H9 (cell line): Measurements from ENCODE around the gene C1orf115. TPM values are rescaled to one million over a fixed set of nuclear protein-coding genes. Genes with fewer than 3 reads are reported as not detected.
"Not testable (repeated sequence)": the region's sequence is repeated elsewhere in the genome, so short reads cannot be mapped to it uniquely, and the experiment has no call there.

Experiments used
- DNase-seq: peaks from one replicate; pipeline ENCODE4 v3.0.0-alpha.2; 2017
- H2AFZ ChIP-seq: one replicate; pipeline ENCODE4 v1.6.1; 2013; ENCODE audit warnings: mild to moderate bottlenecking, low read length, control low read depth, moderate library complexity
- H2AK5ac ChIP-seq: 2 replicates; pipeline ENCODE4 v1.6.1; 2013; ENCODE audit warnings: low read length, control low read depth, mixed read lengths; ENCODE audit not compliant: insufficient read length
- H2BK120ac ChIP-seq: one replicate; pipeline ENCODE4 v1.6.1; 2013; ENCODE audit warnings: low read depth, mild to moderate bottlenecking, low read length, control low read depth, inconsistent platforms; ENCODE audit not compliant: poor library complexity, severe bottlenecking
- H2BK12ac ChIP-seq: 2 replicates; pipeline ENCODE4 v1.6.1; 2013; ENCODE audit warnings: low read length, control low read depth, mixed read lengths, low read depth; ENCODE audit not compliant: insufficient read length
- H2BK15ac ChIP-seq: 2 replicates; pipeline ENCODE4 v1.6.1; 2013; ENCODE audit warnings: low read depth, low read length, control low read depth
- H2BK20ac ChIP-seq: one replicate; pipeline ENCODE4 v1.6.1; 2013; ENCODE audit warnings: low read depth, mild to moderate bottlenecking, low read length, control low read depth, inconsistent platforms; ENCODE audit not compliant: poor library complexity, severe bottlenecking
- H2BK5ac ChIP-seq: 2 replicates; pipeline ENCODE4 v1.6.1; 2013; ENCODE audit warnings: low read length, control low read depth, mixed read lengths; ENCODE audit not compliant: insufficient read length
- H3K14ac ChIP-seq: 2 replicates; pipeline ENCODE4 v1.6.1; 2013; ENCODE audit warnings: low read length, control low read depth; ENCODE audit not compliant: insufficient read depth
- H3K18ac ChIP-seq: 2 replicates; pipeline ENCODE4 v1.6.1; 2013; ENCODE audit warnings: low read depth, mild to moderate bottlenecking, mixed read lengths, low read length, control low read depth; ENCODE audit not compliant: insufficient read length
- H3K23ac ChIP-seq: 2 replicates; pipeline ENCODE4 v1.6.1; 2013; ENCODE audit warnings: low read length, control low read depth, mixed read lengths, low read depth; ENCODE audit not compliant: insufficient read length
- H3K23me2 ChIP-seq: 2 replicates; pipeline ENCODE4 v1.6.1; 2013; ENCODE audit warnings: low read depth, mild to moderate bottlenecking, mixed read lengths, low read length, control low read depth; ENCODE audit not compliant: insufficient read length, poor library complexity, severe bottlenecking
- H3K27ac ChIP-seq: 2 replicates; pipeline ENCODE4 v1.5.1; 2013; ENCODE audit warnings: low read length, control low read depth, mixed read lengths, low read depth; ENCODE audit not compliant: insufficient read length
- H3K27me3 ChIP-seq: 2 replicates; pipeline ENCODE4 v1.6.1; 2013; ENCODE audit warnings: low read length, control low read depth, inconsistent platforms; ENCODE audit not compliant: insufficient read depth
- H3K4ac ChIP-seq: 2 replicates; pipeline ENCODE4 v1.6.1; 2013; ENCODE audit warnings: low read depth, mild to moderate bottlenecking, control low read depth, inconsistent platforms, low read length, moderate library complexity
- H3K4me1 ChIP-seq: 2 replicates; pipeline ENCODE4 v1.6.1; 2013; ENCODE audit warnings: low read length, control low read depth, inconsistent platforms; ENCODE audit not compliant: insufficient read depth
- H3K4me2 ChIP-seq: 2 replicates; pipeline ENCODE4 v1.6.1; 2013; ENCODE audit warnings: low read length, control low read depth, mixed read lengths; ENCODE audit not compliant: insufficient read length, insufficient read depth
- H3K56ac ChIP-seq: 2 replicates; pipeline ENCODE4 v1.6.1; 2013; ENCODE audit warnings: low read depth, mild to moderate bottlenecking, mixed read lengths, low read length, control low read depth; ENCODE audit not compliant: insufficient read length
- H3K79me1 ChIP-seq: 2 replicates; pipeline ENCODE4 v1.6.1; 2013; ENCODE audit warnings: low read depth, mild to moderate bottlenecking, moderate library complexity, low read length, control low read depth, inconsistent platforms; ENCODE audit not compliant: insufficient read depth, poor library complexity, severe bottlenecking
- H3K79me2 ChIP-seq: 2 replicates; pipeline ENCODE4 v1.6.1; 2013; ENCODE audit warnings: low read length, control low read depth, inconsistent platforms; ENCODE audit not compliant: insufficient read depth
- H3K9ac ChIP-seq: 2 replicates; pipeline ENCODE4 v1.6.1; 2013; ENCODE audit warnings: low read length, control low read depth, mixed read lengths; ENCODE audit not compliant: insufficient read length; ENCODE audit errors: extremely low read depth
- H3K9me3 ChIP-seq: one replicate; pipeline ENCODE4 v1.6.1; 2013; ENCODE audit warnings: low read depth, low read length, inconsistent platforms; ENCODE audit not compliant: control insufficient read depth
- H3T11ph ChIP-seq: one replicate; pipeline ENCODE4 v1.6.1; 2013; ENCODE audit warnings: mild to moderate bottlenecking, low read length, control low read depth, inconsistent platforms
- H4K20me1 ChIP-seq: one replicate; pipeline ENCODE4 v1.6.1; 2013; ENCODE audit not compliant: control insufficient read depth, insufficient read length, insufficient read depth
- H4K5ac ChIP-seq: 2 replicates; pipeline ENCODE4 v1.6.1; 2013; ENCODE audit warnings: low read depth, mild to moderate bottlenecking, mixed read lengths, low read length, control low read depth; ENCODE audit not compliant: insufficient read length
- H4K8ac ChIP-seq: replicated peaks from 2 replicates; pipeline ENCODE4 v1.6.1; 2013; ENCODE audit warnings: low read length, control low read depth, mixed read lengths, low read depth; ENCODE audit not compliant: insufficient read length
- H4K91ac ChIP-seq: 2 replicates; pipeline ENCODE4 v1.6.1; 2013; ENCODE audit warnings: low read depth, mild to moderate bottlenecking, moderate library complexity, mixed read lengths, low read length, control low read depth; ENCODE audit not compliant: insufficient read length
- H3K27ac Mint-ChIP-seq, 3 experiments: 2 replicates in 2 of 3; 3 replicates in 1 of 3; pipeline ENCODE4 v1.8.0; 2020 to 2021; ENCODE audit warnings: mixed read lengths in 3 of 3, mild to moderate bottlenecking in 1 of 3, moderate library complexity in 1 of 3
- H3K27me3 Mint-ChIP-seq: 2 replicates; pipeline ENCODE4 v1.8.0; 2021; ENCODE audit warnings: low read depth, mild to moderate bottlenecking, moderate library complexity, mixed read lengths
- H3K36me3 Mint-ChIP-seq, 3 experiments: 2 replicates in 2 of 3; 3 replicates in 1 of 3; pipeline ENCODE4 v1.8.0; 2020 to 2021; ENCODE audit warnings: low read depth in 3 of 3, mixed read lengths in 3 of 3; ENCODE audit not compliant: insufficient read depth in 1 of 3
- H3K4me1 Mint-ChIP-seq, 2 experiments: 2 replicates each; pipeline ENCODE4 v1.8.0; 2020; ENCODE audit warnings: mixed read lengths in 2 of 2
- H3K4me3 Mint-ChIP-seq, 2 experiments: 2 replicates in 1 of 2; 3 replicates in 1 of 2; pipeline ENCODE4 v1.8.0; 2020 to 2021; ENCODE audit warnings: mild to moderate bottlenecking in 2 of 2, mixed read lengths in 2 of 2, moderate library complexity in 1 of 2
- H3K9me3 Mint-ChIP-seq, 2 experiments: 2 replicates in 1 of 2; 3 replicates in 1 of 2; pipeline ENCODE4 v1.8.0; 2020; ENCODE audit warnings: mild to moderate bottlenecking in 2 of 2, mixed read lengths in 2 of 2, moderate library complexity in 1 of 2
- CTCF ChIP-seq: fragments of 200-600 bp; sonication (generic); conservative IDR thresholded peaks from 3 replicates; pipeline ENCODE4 v1.8.0; 2021; ENCODE audit warnings: antibody characterized with exemption, mild to moderate bottlenecking
- WGBS: extraction: QIAGEN DNeasy Blood & Tissue Kit; methylation state at CpG from one replicate; pipeline ENCODE4 v1.1.7; 2013; ENCODE audit warnings: missing lambda C conversion rate, low lambda C conversion rate, mixed read lengths; ENCODE audit not compliant: insufficient read length; ENCODE audit errors: extremely low coverage; 5-methylcytosine and 5-hydroxymethylcytosine counted together
- total RNA-seq: library from RNA; stranded (reverse); gene quantifications from 2 replicates; pipeline ENCODE4 v1.2.1, GENCODE V29; 2021

The C1orf115 gene
- total RNA-seq, 1 experiment from 2014 or later, result 6.0 TPM

DNA sequence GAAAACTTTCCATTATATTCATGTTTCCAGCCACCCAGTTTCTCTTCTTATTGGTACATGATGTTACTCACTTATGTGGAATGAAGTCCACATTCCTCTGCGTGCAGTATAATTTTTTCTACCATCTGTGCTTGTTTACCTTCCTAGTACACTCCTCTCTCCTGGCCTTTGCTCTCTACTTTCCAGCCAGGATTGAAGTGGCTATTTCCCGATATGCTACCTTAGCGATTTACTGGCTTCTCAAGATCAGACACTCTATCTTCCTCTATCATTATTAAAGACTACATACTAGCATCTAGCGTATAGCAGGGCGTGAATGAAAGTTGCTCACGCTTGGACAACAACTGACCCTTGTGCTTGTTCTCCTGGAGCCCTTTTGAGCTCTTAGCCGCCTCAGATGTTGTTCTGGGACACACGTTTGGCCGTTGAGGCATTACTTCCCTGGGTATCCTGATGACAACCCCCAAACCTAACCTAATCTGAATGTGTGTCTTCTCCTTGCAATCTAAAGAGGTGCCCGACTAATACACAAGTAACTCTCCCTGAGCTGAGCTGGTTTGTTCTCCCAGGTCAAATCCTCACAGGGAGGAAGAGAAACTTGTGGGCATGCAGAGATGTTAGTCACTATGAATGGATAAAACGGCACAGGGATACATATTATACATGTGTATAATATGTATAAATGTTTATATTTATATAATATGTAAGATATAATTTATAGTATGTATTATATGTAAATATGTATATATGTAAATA lies 44.6 kb downstream of the C1orf115 start:
- no peak overlapping the region for H3K14ac ChIP-seq
- H2BK12ac ChIP-seq, result no peak overlapping the region
- DNase-seq, result no peak
- no peaks in the 10 kb centered on the region for H3K9me3 ChIP-seq
- no peak overlapping the region for H2BK20ac ChIP-seq
- no peak overlapping the region for H4K91ac ChIP-seq
- no peak overlapping the region for H4K5ac ChIP-seq
- peaks cover 2 to 3% of the 10 kb centered on the region in 2 experiments for H3K4me1 Mint-ChIP-seq
- no peaks in the 10 kb centered on the region; a peak in 1 of 5 replicates for H3K9me3 Mint-ChIP-seq
- peaks cover 28% of the 10 kb centered on the region for H3K27me3 Mint-ChIP-seq
- no peak overlapping the region for H3K18ac ChIP-seq
- no peak overlapping the region for H2BK5ac ChIP-seq
- no peak overlapping the region for H2BK15ac ChIP-seq
- no peak overlapping the region for H2AFZ ChIP-seq
- H3K79me2 ChIP-seq, result no peaks in the 10 kb centered on the region
- H3T11ph ChIP-seq, result no peak overlapping the region
- H2BK120ac ChIP-seq, result no peak overlapping the region
- no peak overlapping the region for H4K8ac ChIP-seq
- H3K27me3 ChIP-seq, result no peaks in the 10 kb centered on the region
- H3K56ac ChIP-seq, result no peak overlapping the region
- H4K20me1 ChIP-seq, result no peaks in the 10 kb centered on the region
- H2AK5ac ChIP-seq, result no peak overlapping the region
- H3K23me2 ChIP-seq, result no peaks in the 10 kb centered on the region
- no peak overlapping the region for H3K27ac ChIP-seq
- no peak overlapping the region for H3K23ac ChIP-seq
- no peak overlapping the region for H3K4me2 ChIP-seq
- H3K4me3 Mint-ChIP-seq, result no peak overlapping the region
- no peaks in the 10 kb centered on the region; a peak in 1 of 7 replicates for H3K36me3 Mint-ChIP-seq
- WGBS, result no CpG with 5 or more reads among the region's 11 CpGs
- no peaks in the 10 kb centered on the region for H3K4me1 ChIP-seq
- no peak overlapping the region for H3K9ac ChIP-seq
- no peak overlapping the region for H3K4ac ChIP-seq
- no peaks in the 10 kb centered on the region for H3K79me1 ChIP-seq
- TF ChIP-seq CTCF, result no peak
- H3K27ac Mint-ChIP-seq, result no peak overlapping the region

GRCh38 chr1:220736283-220736682 lies 46.1 kb downstream of the C1orf115 start:
- H3K23ac ChIP-seq, H2BK15ac ChIP-seq, H3K9ac ChIP-seq, H2BK5ac ChIP-seq, H3K27ac Mint-ChIP-seq, H3K4ac ChIP-seq, H3K9me3 ChIP-seq, H3K18ac ChIP-seq, H2AK5ac ChIP-seq, H4K8ac ChIP-seq, H3K9me3 Mint-ChIP-seq, H2BK20ac ChIP-seq, H3K14ac ChIP-seq, H2BK12ac ChIP-seq, H2AFZ ChIP-seq, H3K36me3 Mint-ChIP-seq, H3T11ph ChIP-seq, H4K20me1 ChIP-seq, H4K91ac ChIP-seq, H3K27ac ChIP-seq, H2BK120ac ChIP-seq, H3K79me2 ChIP-seq, H3K23me2 ChIP-seq, H3K79me1 ChIP-seq, H3K4me2 ChIP-seq, H4K5ac ChIP-seq, H3K56ac ChIP-seq, H3K4me3 Mint-ChIP-seq, DNase-seq, H3K4me1 ChIP-seq, H3K27me3 ChIP-seq, H3K4me1 Mint-ChIP-seq: not testable (repeated sequence)
- no CpG with 5 or more reads among the region's 7 CpGs for WGBS
- H3K27me3 Mint-ChIP-seq, result peaks cover 23% of the 10 kb centered on the region
